PC-3 (cell line): ENCODE data around the gene ETDB. TPM values are rescaled to one million over a fixed set of nuclear protein-coding genes. Genes with fewer than 3 reads are reported as not detected.
"Not testable (repeated sequence)": the region's sequence is repeated elsewhere in the genome, so short reads cannot be mapped to it uniquely, and the experiment has no call there.

Source experiments
- ATAC-seq: fragments of 200-7000 bp; cut with Tn5 transposase; 2 replicates; pipeline ENCODE4 v1.9.1; 2020; ENCODE audit warnings: mild to moderate bottlenecking, moderate library complexity
- Bru-seq: library from RNA; stranded (reverse); fragments of 400-500 nt; gene quantifications from one replicate; lab custom pipeline; 2021; lab: Mats Ljungman, UMichigan
- BruChase-seq, 2 experiments: library from RNA; stranded (reverse); fragments of 400-500 nt; gene quantifications; one replicate each; lab custom pipeline; 2021; lab: Mats Ljungman, UMichigan
- BruUV-seq: library from RNA; stranded (reverse); fragments of 400-500 nt; replicated peaks from 2 replicates; lab custom pipeline; 2021; lab: Mats Ljungman, UMichigan
- CTCF ChIA-PET: fragments of 300-600 bp; sonication (Branson Sonifier 250); formaldehyde crosslinking; loops from one replicate; lab custom pipeline; 2022; ENCODE audit warnings: antibody characterized with exemption; lab: Charles Lee
- POLR2A ChIA-PET: fragments of 300-600 bp; sonication (Branson Sonifier 250); formaldehyde crosslinking; loops from one replicate; lab custom pipeline; 2022; ENCODE audit warnings: antibody characterized with exemption; ENCODE audit not compliant: unreplicated experiment; lab: Charles Lee
- DNase-seq: peaks from one replicate; pipeline ENCODE4 v3.0.0-alpha.2; 2015
- H2AFZ ChIP-seq: fragments of 300-600 bp; sonication (generic); 2 replicates; pipeline ENCODE4 v1.6.0; 2016; ENCODE audit warnings: antibody characterized with exemption, low read length
- H3F3A ChIP-seq: fragments of 300-600 bp; sonication (generic); one replicate; pipeline ENCODE4 v1.6.0; 2017; ENCODE audit warnings: antibody characterized with exemption, low read length, control low read depth, mild to moderate bottlenecking; ENCODE audit not compliant: unreplicated experiment
- H3K27ac ChIP-seq: fragments of 300-600 bp; sonication (generic); 2 replicates; pipeline ENCODE4 v1.5.1; 2016; ENCODE audit warnings: mild to moderate bottlenecking, low read length
- H3K27me3 ChIP-seq: fragments of 300-600 bp; sonication (generic); 2 replicates; pipeline ENCODE4 v1.6.1; 2016; ENCODE audit warnings: low read length, mixed read lengths
- H3K36me3 ChIP-seq: fragments of 300-600 bp; sonication (generic); 2 replicates; pipeline ENCODE4 v1.6.1; 2016; ENCODE audit warnings: low read depth, mixed run types, low read length, mixed read lengths
- H3K4me1 ChIP-seq: fragments of 300-600 bp; sonication (generic); 2 replicates; pipeline ENCODE4 v1.5.1; 2016; ENCODE audit warnings: low read length; ENCODE audit not compliant: insufficient read depth
- H3K4me2 ChIP-seq: fragments of 300-600 bp; sonication (generic); 2 replicates; pipeline ENCODE4 v1.6.0; 2016; ENCODE audit warnings: low read length
- H3K4me3 ChIP-seq: fragments of 300-600 bp; sonication (generic); 2 replicates; pipeline ENCODE4 v1.5.1; 2016; ENCODE audit warnings: mild to moderate bottlenecking, low read length, mixed read lengths
- H3K79me2 ChIP-seq: fragments of 300-600 bp; sonication (generic); 2 replicates; pipeline ENCODE4 v1.6.1; 2017; ENCODE audit warnings: low read length, mixed read lengths
- H3K9ac ChIP-seq: fragments of 300-600 bp; sonication (generic); 2 replicates; pipeline ENCODE4 v1.6.0; 2016; ENCODE audit warnings: mild to moderate bottlenecking, low read length
- H3K9me2 ChIP-seq: fragments of 300-600 bp; sonication (generic); replicated peaks from 2 replicates; pipeline ENCODE4 v1.6.1; 2016; ENCODE audit warnings: mixed run types, low read length, mixed read lengths
- H3K9me3 ChIP-seq: fragments of 300-600 bp; sonication (generic); 2 replicates; pipeline ENCODE4 v1.6.1; 2016; ENCODE audit warnings: low read length, mixed read lengths
- H4K20me1 ChIP-seq: fragments of 300-600 bp; sonication (generic); 2 replicates; pipeline ENCODE4 v1.6.1; 2016; ENCODE audit warnings: low read length, mixed read lengths
- CTCF ChIP-seq: fragments of 300-600 bp; sonication (generic); conservative IDR thresholded peaks from 2 replicates; pipeline ENCODE4 v1.5.1; 2017; ENCODE audit warnings: antibody characterized with exemption, low read depth, mild to moderate bottlenecking, low read length
- EZH2 ChIP-seq: fragments of 300-600 bp; sonication (generic); IDR thresholded peaks from one replicate; pipeline ENCODE4 v1.6.1; 2017; ENCODE audit warnings: antibody characterized with exemption, mild to moderate bottlenecking, low read length; ENCODE audit not compliant: unreplicated experiment
- EZH2phosphoT487 ChIP-seq: fragments of 300-600 bp; sonication (generic); IDR thresholded peaks from 2 replicates; pipeline ENCODE4 v1.6.1; 2018; ENCODE audit warnings: mild to moderate bottlenecking, antibody characterized with exemption, low read length, borderline replicate concordance
- intact Hi-C: fragments of 100-400 bp; cut with micrococcal nuclease; formaldehyde crosslinking; loops from 2 replicates; pipeline ENCODE4 v1.9.0; 2023
- long read RNA-seq: library from polyadenylated mRNA; unstranded; transcript quantifications from one replicate; pipeline ENCODE4 v2.0.0, GENCODE V29; 2021; ENCODE audit not compliant: unreplicated experiment
- total RNA-seq: library from RNA; depleted of rRNA; stranded (reverse); fragments of >200 nt; gene quantifications from 2 replicates; pipeline ENCODE4 v1.2.3, GENCODE V29; 2014; rRNA removed

Gene ETDB
- total RNA-seq: not detected in 2 replicates
- Bru-seq, nascent RNA: not detected
- BruChase-seq, experiment 1, labeled RNA remaining after a 6-hour chase: not detected
- not detected for BruChase-seq, experiment 2, labeled RNA remaining after a 2-hour chase
- long read RNA-seq: 0 reads

GRCh38 chrX:135120056-135120576 lies at the start of gene ETDB:
TSS of gene ETDB (minus strand) at chrX:135120526. CDS start at chrX:135119261, 1,265 bp downstream.
- POLR2A ChIA-PET: not testable (repeated sequence)

GRCh38 chrX:135169534-135169933 lies 49.2 kb upstream of the ETDB start:
- POLR2A ChIA-PET, H3K9me3 ChIP-seq, H3K9me2 ChIP-seq, H3K4me3 ChIP-seq, DNase-seq, BruUV-seq, CTCF ChIA-PET, ATAC-seq, H3F3A ChIP-seq, H3K4me2 ChIP-seq, H3K79me2 ChIP-seq, H3K27ac ChIP-seq, H2AFZ ChIP-seq, H3K4me1 ChIP-seq, H3K36me3 ChIP-seq, intact Hi-C loops, H3K9ac ChIP-seq, H4K20me1 ChIP-seq: not testable (repeated sequence)
- peaks cover 44% of the 10 kb centered on the region for H3K27me3 ChIP-seq

More at GRCh38 chrX:135120056-135120576, at the start of gene ETDB:
- H4K20me1 ChIP-seq, H3K9me2 ChIP-seq, H2AFZ ChIP-seq, BruUV-seq, H3F3A ChIP-seq, DNase-seq, H3K27ac ChIP-seq, H3K4me2 ChIP-seq, ATAC-seq, H3K9me3 ChIP-seq, H3K9ac ChIP-seq, H3K4me1 ChIP-seq, H3K27me3 ChIP-seq, H3K4me3 ChIP-seq, CTCF ChIA-PET, H3K36me3 ChIP-seq, H3K79me2 ChIP-seq, intact Hi-C loops: not testable (repeated sequence)

- Histone ChIP-seq H3K79me2 (no peaks in the 10 kb centered on the region), H3K4me2 (no peak overlapping the region), H3K4me1 (no peaks in the 10 kb centered on the region), H3K9ac (no peak overlapping the region), H3K9me2 (no peaks in the 10 kb centered on the region), H3K4me3 (no peak overlapping the region), H3K9me3 (no peaks in the 10 kb centered on the region), H3K27ac (no peak overlapping the region), H3K27me3 (peaks cover 52% of the 10 kb centered on the region), H4K20me1 (no peaks in the 10 kb centered on the region), H2AFZ (no peak overlapping the region), H3F3A (no peaks in the 10 kb centered on the region), H3K36me3 (no peaks in the 10 kb centered on the region)
- no TSS peak for BruUV-seq
- ATAC-seq (no peak), DNase-seq (no peak)
- intact Hi-C loops: no loop called here
- POLR2A ChIA-PET: no interaction called here
- CTCF ChIA-PET: no interaction called here
- no peak for TF ChIP-seq EZH2phosphoT487
- TF ChIP-seq EZH2: no peak
- TF ChIP-seq CTCF: no peak
Observed at GRCh38 chrX:135168486-135168885, 48.2 kb upstream of the ETDB start.

- CTCF ChIA-PET, BruUV-seq: not testable (repeated sequence)
Observed at GRCh38 chrX:135154688-135155087, 34.4 kb upstream of the ETDB start.

GRCh38 chrX:135126145-135126544 lies 5.8 kb upstream of the ETDB start:
- H3K27ac ChIP-seq, H3K4me2 ChIP-seq, BruUV-seq, H2AFZ ChIP-seq, ATAC-seq, H3F3A ChIP-seq, H3K9me2 ChIP-seq, H3K27me3 ChIP-seq, H3K4me3 ChIP-seq, H3K79me2 ChIP-seq, H4K20me1 ChIP-seq, H3K9ac ChIP-seq, CTCF ChIA-PET, DNase-seq, intact Hi-C loops, POLR2A ChIA-PET, H3K36me3 ChIP-seq, H3K4me1 ChIP-seq, H3K9me3 ChIP-seq: not testable (repeated sequence)

More at GRCh38 chrX:135154688-135155087, 34.4 kb upstream of the ETDB start:
- H3K4me1 ChIP-seq, POLR2A ChIA-PET, H3K9me2 ChIP-seq, H2AFZ ChIP-seq, H3K9me3 ChIP-seq, DNase-seq, H3F3A ChIP-seq, H3K36me3 ChIP-seq, H3K27ac ChIP-seq, intact Hi-C loops, H3K4me2 ChIP-seq, H3K4me3 ChIP-seq, ATAC-seq, H3K79me2 ChIP-seq, H4K20me1 ChIP-seq, H3K9ac ChIP-seq: not testable (repeated sequence)
- peaks cover 18% of the 10 kb centered on the region for H3K27me3 ChIP-seq

- H4K20me1 ChIP-seq, H2AFZ ChIP-seq, ATAC-seq, POLR2A ChIA-PET, BruUV-seq, H3K4me1 ChIP-seq, H3K9me3 ChIP-seq, H3K27ac ChIP-seq, H3K4me3 ChIP-seq, H3K9me2 ChIP-seq, H3K36me3 ChIP-seq, H3K4me2 ChIP-seq, H3K79me2 ChIP-seq, intact Hi-C loops, H3K9ac ChIP-seq, CTCF ChIA-PET, DNase-seq, H3K27me3 ChIP-seq, H3F3A ChIP-seq: not testable (repeated sequence)
Observed at GRCh38 chrX:135116064-135116463, 4.3 kb downstream of the ETDB start.
